ENCODE results near the gene MICALL1.

- TF ChIP-seq CTCF (IDR thresholded peaks at IDR 0.05), result no peak
- no peak for TF ChIP-seq POLR2A (IDR thresholded peaks at IDR 0.05)
- TF ChIP-seq POLR2AphosphoS5 (IDR thresholded peaks at IDR 0.05), result no peak
Observed at GRCh38 chr22:37981282-37982011, 75.3 kb downstream of the MICALL1 start.

All from transverse colon (tissue), 4 donors.